ENCODE measurements around the gene PLIN4.

PLIN4 gene

GRCh38 chr19:4482721-4483364, 35.4 kb downstream of the PLIN4 start:
- peaks cover 47% of the 10 kb centered on the region for H3K36me3 Mint-ChIP-seq (ENCODE audit: low read depth)
- no peak overlapping the region for H3K27ac Mint-ChIP-seq
- H3K27me3 Mint-ChIP-seq = no peaks in the 10 kb centered on the region
- no peak for DNase-seq
- no peaks in the 10 kb centered on the region for H3K9me3 Mint-ChIP-seq
- no peak overlapping the region for H3K4me3 Mint-ChIP-seq
- H3K4me1 Mint-ChIP-seq (ENCODE audit: low read depth) = no peaks in the 10 kb centered on the region

GRCh38 chr19:4477034-4477801, 41.1 kb downstream of the PLIN4 start:
- DNase-seq = no peak
- H3K36me3 Mint-ChIP-seq (ENCODE audit: low read depth) = peaks cover 39% of the 10 kb centered on the region
- H3K9me3 Mint-ChIP-seq = no peaks in the 10 kb centered on the region
- no peak overlapping the region for H3K27ac Mint-ChIP-seq
- H3K27me3 Mint-ChIP-seq = no peaks in the 10 kb centered on the region
- H3K4me3 Mint-ChIP-seq = no peak overlapping the region
- H3K4me1 Mint-ChIP-seq (ENCODE audit: low read depth) = peaks cover 15% of the 10 kb centered on the region

GRCh38 chr19:4474514-4475022, 43.7 kb downstream of the PLIN4 start:
- DNase-seq = peak; percentile 42
- H3K4me3 Mint-ChIP-seq = no peak overlapping the region
- peaks cover 28% of the 10 kb centered on the region for H3K36me3 Mint-ChIP-seq (ENCODE audit: low read depth)
- peak overlapping the region; percentile 53 for H3K27ac Mint-ChIP-seq
- H3K9me3 Mint-ChIP-seq = no peaks in the 10 kb centered on the region
- no peaks in the 10 kb centered on the region for H3K27me3 Mint-ChIP-seq
- H3K4me1 Mint-ChIP-seq (ENCODE audit: low read depth) = peaks cover 20% of the 10 kb centered on the region

- no peaks in the 10 kb centered on the region for H3K27me3 Mint-ChIP-seq
- DNase-seq = no peak
- H3K4me1 Mint-ChIP-seq (ENCODE audit: low read depth) = peaks cover 20% of the 10 kb centered on the region
These were observed 44.3 kb downstream of the PLIN4 start for GRCh38 chr19:4473763-4474513.

GRCh38 chr19:4473011-4473762, 45.1 kb downstream of the PLIN4 start:
- H3K4me3 Mint-ChIP-seq = no peak overlapping the region
- no peaks in the 10 kb centered on the region for H3K27me3 Mint-ChIP-seq
- H3K4me1 Mint-ChIP-seq (ENCODE audit: low read depth) = peaks cover 20% of the 10 kb centered on the region
- H3K27ac Mint-ChIP-seq = peak overlapping the region; percentile 69
- H3K9me3 Mint-ChIP-seq = no peaks in the 10 kb centered on the region
- DNase-seq = no peak
- peaks cover 27% of the 10 kb centered on the region for H3K36me3 Mint-ChIP-seq (ENCODE audit: low read depth)

More at GRCh38 chr19:4473763-4474513, 44.3 kb downstream of the PLIN4 start:
- Mint-ChIP-seq H3K36me3 (ENCODE audit: low read depth) (peaks cover 28% of the 10 kb centered on the region), H3K27ac (peak overlapping the region; percentile 53), H3K9me3 (no peaks in the 10 kb centered on the region), H3K4me3 (no peak overlapping the region)

GRCh38 chr19:4472174-4472974, 45.9 kb downstream of the PLIN4 start, which contains the start of gene HDGFL2:
TSS of gene HDGFL2 (plus strand) at chr19:4472297. CDS start at chr19:4472351, 54 bp downstream.
- Mint-ChIP-seq H3K4me3 (no peak within 1 kb of the TSS), H3K4me1 (ENCODE audit: low read depth) (peaks cover 20% of the 10 kb centered on the region)
- DNase-seq = peak; percentile 94

GRCh38 chr19:4471403-4472173, 46.7 kb downstream of the PLIN4 start:
- DNase-seq = peak; percentile 94
- Mint-ChIP-seq H3K27ac (no peak overlapping the region), H3K9me3 (no peaks in the 10 kb centered on the region), H3K36me3 (ENCODE audit: low read depth) (peaks cover 15% of the 10 kb centered on the region), H3K27me3 (no peaks in the 10 kb centered on the region), H3K4me1 (ENCODE audit: low read depth) (peaks cover 20% of the 10 kb centered on the region), H3K4me3 (no peak overlapping the region)

More at GRCh38 chr19:4472174-4472974, 45.9 kb downstream of the PLIN4 start, which contains the start of gene HDGFL2:
- H3K9me3 Mint-ChIP-seq = no peaks in the 10 kb centered on the region
- peaks cover 22% of the 10 kb centered on the region for H3K36me3 Mint-ChIP-seq (ENCODE audit: low read depth)
- peak within 1 kb of the TSS; percentile 69 for H3K27ac Mint-ChIP-seq
- H3K27me3 Mint-ChIP-seq = no peaks in the 10 kb centered on the region

- H3K27ac Mint-ChIP-seq = no peak overlapping the region
These were observed 50.5 kb downstream of the PLIN4 start for GRCh38 chr19:4467835-4468234.

GRCh38 chr19:4464815-4465581, 53.3 kb downstream of the PLIN4 start:
- H3K27ac Mint-ChIP-seq = no peak overlapping the region
- H3K36me3 Mint-ChIP-seq (ENCODE audit: low read depth) = no peaks in the 10 kb centered on the region
- H3K9me3 Mint-ChIP-seq = no peaks in the 10 kb centered on the region
- H3K4me1 Mint-ChIP-seq (ENCODE audit: low read depth) = no peaks in the 10 kb centered on the region
- DNase-seq = no peak
- H3K4me3 Mint-ChIP-seq = no peak overlapping the region
- H3K27me3 Mint-ChIP-seq = no peaks in the 10 kb centered on the region

More at GRCh38 chr19:4467835-4468234, 50.5 kb downstream of the PLIN4 start:
- Mint-ChIP-seq H3K36me3 (ENCODE audit: low read depth) (no peaks in the 10 kb centered on the region), H3K27me3 (no peaks in the 10 kb centered on the region), H3K4me3 (no peak overlapping the region), H3K9me3 (no peaks in the 10 kb centered on the region), H3K4me1 (ENCODE audit: low read depth) (peaks cover 5% of the 10 kb centered on the region)
- DNase-seq = no peak

GRCh38 chr19:4457654-4458395, 60.5 kb downstream of the PLIN4 start, which contains the start of gene UBXN6:
TSS of gene UBXN6 (minus strand) at chr19:4457794. CDS start at chr19:4457697, 97 bp downstream.
- peak within 1 kb of the TSS; percentile 92 for H3K27ac Mint-ChIP-seq
- H3K4me3 Mint-ChIP-seq = peak within 1 kb of the TSS; percentile 81
- no peaks in the 10 kb centered on the region for H3K9me3 Mint-ChIP-seq
- H3K36me3 Mint-ChIP-seq (ENCODE audit: low read depth) = peaks cover 8% of the 10 kb centered on the region
- no peaks in the 10 kb centered on the region for H3K27me3 Mint-ChIP-seq
- DNase-seq = peak; percentile 97
- H3K4me1 Mint-ChIP-seq (ENCODE audit: low read depth) = peaks cover 17% of the 10 kb centered on the region

- peaks cover 16% of the 10 kb centered on the region for H3K36me3 Mint-ChIP-seq (ENCODE audit: low read depth)
- no peaks in the 10 kb centered on the region for H3K9me3 Mint-ChIP-seq
- H3K4me3 Mint-ChIP-seq = peak overlapping the region; percentile 81
- H3K27ac Mint-ChIP-seq = peak overlapping the region; percentile 92
- no peak for DNase-seq
- H3K27me3 Mint-ChIP-seq = no peaks in the 10 kb centered on the region
- H3K4me1 Mint-ChIP-seq (ENCODE audit: low read depth) = peaks cover 17% of the 10 kb centered on the region
These were observed 61.2 kb downstream of the PLIN4 start for GRCh38 chr19:4456843-4457653.

Measured in activated T-cell treated with anti-CD3 and anti-CD28 coated beads, Interleukin-2, amount 50 U/mL, for 24 hours (primary cell).